MM.1S (cell line): ENCODE measurements around the gene NAT16.

Experiments used
- DNase-seq: peaks from one replicate; pipeline ENCODE4 v3.0.0-alpha.2; 2015
- H2AFZ ChIP-seq: fragments of 300-600 bp; sonication (generic); 2 replicates; pipeline ENCODE4 v1.6.0; 2016; ENCODE audit warnings: antibody characterized with exemption, low read length
- H3F3A ChIP-seq: fragments of 300-600 bp; sonication (generic); 2 replicates; pipeline ENCODE4 v1.6.1; 2016; ENCODE audit warnings: mild to moderate bottlenecking, antibody characterized with exemption, low read length, moderate library complexity, mixed read lengths; ENCODE audit not compliant: insufficient read depth
- H3K27ac ChIP-seq: fragments of 300-600 bp; sonication (generic); 2 replicates; pipeline ENCODE4 v1.5.1; 2016; ENCODE audit warnings: mild to moderate bottlenecking, low read length
- H3K27me3 ChIP-seq: fragments of 300-600 bp; sonication (generic); replicated peaks from 2 replicates; pipeline ENCODE4 v1.6.0; 2016; ENCODE audit warnings: low read length; ENCODE audit not compliant: insufficient read depth
- H3K36me3 ChIP-seq: fragments of 300-600 bp; sonication (generic); replicated peaks from 2 replicates; pipeline ENCODE4 v1.6.1; 2016; ENCODE audit warnings: mild to moderate bottlenecking, low read length, mixed read lengths; ENCODE audit not compliant: insufficient read depth
- H3K4me1 ChIP-seq: fragments of 300-600 bp; sonication (generic); 2 replicates; pipeline ENCODE4 v1.6.1; 2016; ENCODE audit warnings: low read length, mixed read lengths
- H3K4me2 ChIP-seq: fragments of 300-600 bp; sonication (generic); 2 replicates; pipeline ENCODE4 v1.6.0; 2016; ENCODE audit warnings: low read depth, low read length
- H3K4me3 ChIP-seq: fragments of 300-600 bp; sonication (generic); 2 replicates; pipeline ENCODE4 v1.5.1; 2016; ENCODE audit warnings: low read length, mixed read lengths
- H3K79me2 ChIP-seq: fragments of 300-600 bp; sonication (generic); 2 replicates; pipeline ENCODE4 v1.6.1; 2016; ENCODE audit warnings: mixed run types, low read length, mixed read lengths
- H3K9ac ChIP-seq: fragments of 300-600 bp; sonication (generic); 2 replicates; pipeline ENCODE4 v1.6.1; 2016; ENCODE audit warnings: low read length, mixed read lengths
- H3K9me2 ChIP-seq: fragments of 300-600 bp; sonication (generic); replicated peaks from 2 replicates; pipeline ENCODE4 v1.6.1; 2016; ENCODE audit warnings: mild to moderate bottlenecking, low read length, mixed read lengths; ENCODE audit not compliant: insufficient read depth
- H3K9me3 ChIP-seq: fragments of 300-600 bp; sonication (generic); replicated peaks from 2 replicates; pipeline ENCODE4 v1.6.1; 2016; ENCODE audit warnings: mild to moderate bottlenecking, low read length, mixed read lengths; ENCODE audit not compliant: insufficient read depth
- H4K20me1 ChIP-seq: fragments of 300-600 bp; sonication (generic); 2 replicates; pipeline ENCODE4 v1.6.1; 2016; ENCODE audit warnings: mild to moderate bottlenecking, low read length, moderate library complexity, mixed read lengths; ENCODE audit not compliant: insufficient read depth
- CTCF ChIP-seq: fragments of 300-600 bp; sonication (generic); IDR thresholded peaks from 2 replicates; pipeline ENCODE4 v1.5.1; 2016; ENCODE audit warnings: antibody characterized with exemption, low read length, mixed read lengths
- EZH2 ChIP-seq: fragments of 300-600 bp; sonication (generic); optimal IDR thresholded peaks from 2 replicates; pipeline ENCODE3; 2017; ENCODE audit warnings: low read depth, mild to moderate bottlenecking, antibody characterized with exemption, low read length, mixed read lengths
- EZH2phosphoT487 ChIP-seq: fragments of 300-600 bp; sonication (generic); IDR thresholded peaks from 2 replicates; pipeline ENCODE4 v1.6.1; 2018; ENCODE audit warnings: antibody characterized with exemption, low read length

Gene NAT16

GRCh38 chr7:101223528-101223927 is 43.4 kb upstream of the NAT16 start:
- Histone ChIP-seq H3K9ac (no peak overlapping the region), H4K20me1 (no peaks in the 10 kb centered on the region), H3K36me3 (no peaks in the 10 kb centered on the region), H3F3A (no peaks in the 10 kb centered on the region), H3K4me1 (0 out of 2 replicates have a peak, but pooled peaks cover 6% of the 10 kb centered on the region), H3K4me2 (no peak overlapping the region), H3K27me3 (no peaks in the 10 kb centered on the region), H3K4me3 (no peak overlapping the region), H2AFZ (no peak overlapping the region), H3K27ac (no peak overlapping the region), H3K79me2 (peaks cover 26% of the 10 kb centered on the region), H3K9me2 (no peaks in the 10 kb centered on the region), H3K9me3 (no peaks in the 10 kb centered on the region)
- DNase-seq = no peak
- TF ChIP-seq EZH2 = no peak
- no peak for TF ChIP-seq EZH2phosphoT487

DNA sequence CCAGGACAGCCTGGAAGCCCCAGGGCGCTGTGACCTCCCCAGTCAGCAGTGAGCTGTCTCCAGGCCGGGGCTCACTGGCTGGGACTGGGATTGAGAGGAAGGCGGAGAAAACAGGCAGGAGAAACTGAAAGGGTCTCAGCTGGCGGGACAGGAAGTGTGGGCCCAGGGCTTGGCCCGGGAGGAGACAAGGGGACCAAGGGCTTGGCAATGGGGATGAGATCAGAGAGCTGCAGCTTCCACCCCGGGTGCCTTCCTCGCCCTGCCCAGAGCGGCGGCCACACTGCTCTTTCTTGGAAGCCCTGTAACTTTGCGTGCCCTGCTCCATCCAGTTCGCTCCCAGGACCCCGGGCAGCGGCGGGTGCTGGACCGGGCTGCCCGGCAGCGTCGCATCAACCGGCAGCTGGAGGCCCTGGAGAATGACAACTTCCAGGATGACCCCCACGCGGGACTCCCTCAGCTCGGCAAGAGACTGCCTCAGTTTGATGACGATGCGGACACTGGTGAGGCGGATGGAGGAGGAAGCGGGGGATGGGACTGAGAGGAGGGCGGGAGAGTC is 42.3 kb upstream of the NAT16 start:
- Histone ChIP-seq H4K20me1 (no peaks in the 10 kb centered on the region), H3K27me3 (no peaks in the 10 kb centered on the region), H3K9ac (no peak overlapping the region), H3K4me2 (no peak overlapping the region), H2AFZ (no peak overlapping the region), H3K27ac (no peak overlapping the region), H3K4me3 (no peak overlapping the region), H3K9me2 (no peaks in the 10 kb centered on the region), H3K4me1 (0 out of 2 replicates have a peak, but pooled peaks cover 6% of the 10 kb centered on the region), H3F3A (peaks cover 3% of the 10 kb centered on the region; the same call in 1 of the 2 replicates), H3K79me2 (peaks cover 31% of the 10 kb centered on the region), H3K36me3 (no peaks in the 10 kb centered on the region), H3K9me3 (no peaks in the 10 kb centered on the region)
- TF ChIP-seq EZH2phosphoT487 = no peak
- TF ChIP-seq EZH2 = no peak
- TF ChIP-seq CTCF = no peak
- no peak for DNase-seq

- H3K4me2 ChIP-seq = no peak overlapping the region
- no peak overlapping the region for H3K4me3 ChIP-seq
- peaks cover 44% of the 10 kb centered on the region for H3K79me2 ChIP-seq
- no peak for DNase-seq
- no peaks in the 10 kb centered on the region for H3K36me3 ChIP-seq
- H2AFZ ChIP-seq = no peak overlapping the region
- H3F3A ChIP-seq = peaks cover 3% of the 10 kb centered on the region; the same call in 1 of the 2 replicates
- no peaks in the 10 kb centered on the region for H3K9me2 ChIP-seq
- H3K9me3 ChIP-seq = no peaks in the 10 kb centered on the region
- no peak overlapping the region for H3K27ac ChIP-seq
- H4K20me1 ChIP-seq = no peaks in the 10 kb centered on the region
- H3K9ac ChIP-seq = no peak overlapping the region
- 0 out of 2 replicates have a peak, but pooled peaks cover 6% of the 10 kb centered on the region for H3K4me1 ChIP-seq
- no peak for TF ChIP-seq EZH2phosphoT487
- no peak for TF ChIP-seq EZH2
- TF ChIP-seq CTCF = no peak
- no peaks in the 10 kb centered on the region for H3K27me3 ChIP-seq
Measured at GRCh38 chr7:101220295-101220694, 40.2 kb upstream of the NAT16 start.
